Measurements from ENCODE around the gene CXCR5. TPM values are rescaled to one million over a fixed set of nuclear protein-coding genes. Genes with fewer than 3 reads are reported as not detected.

CXCR5 gene
- polyA plus RNA-seq, 1 donor from 2014 or later = 93.4 TPM

GRCh38 chr11:118885831-118886565, 2.3 kb downstream of the CXCR5 start:
- peaks cover 2% of the 10 kb centered on the region for H3K27me3 Mint-ChIP-seq
- H3K9me3 Mint-ChIP-seq = no peaks in the 10 kb centered on the region
- H3K4me1 Mint-ChIP-seq = peaks cover 40 to 60% (median 59%) of the 10 kb centered on the region in 3 donors
- peak overlapping the region; percentile 92 to 99 (median 96) for H3K4me3 Mint-ChIP-seq
- peaks cover 11% of the 10 kb centered on the region for H3K36me3 Mint-ChIP-seq
- H3K27ac Mint-ChIP-seq = peak overlapping the region; percentile 92 to 98 (median 97)

GRCh38 chr11:118886681-118887111, 3.0 kb downstream of the CXCR5 start:
- peak overlapping the region; percentile 92 to 98 (median 97) for H3K27ac Mint-ChIP-seq
- H3K4me1 Mint-ChIP-seq = peaks cover 41 to 56% (median 55%) of the 10 kb centered on the region in 3 donors
- no peaks in the 10 kb centered on the region for H3K9me3 Mint-ChIP-seq
- no peaks in the 10 kb centered on the region for H3K27me3 Mint-ChIP-seq
- peaks cover 11% of the 10 kb centered on the region for H3K36me3 Mint-ChIP-seq
- peak overlapping the region; percentile 92 to 99 (median 96) for H3K4me3 Mint-ChIP-seq

GRCh38 chr11:118887206-118887605, 3.5 kb downstream of the CXCR5 start:
- Mint-ChIP-seq H3K9me3 (no peaks in the 10 kb centered on the region), H3K4me3 (peak overlapping the region; percentile 92 to 99 (median 96)), H3K36me3 (peaks cover 11% of the 10 kb centered on the region), H3K27ac (peak overlapping the region; percentile 92 to 98 (median 97)), H3K4me1 (peaks cover 45 to 61% (median 59%) of the 10 kb centered on the region in 3 donors), H3K27me3 (no peaks in the 10 kb centered on the region)

- peak overlapping the region; percentile 92 to 98 (median 97) for H3K27ac Mint-ChIP-seq
- H3K36me3 Mint-ChIP-seq = peaks cover 9% of the 10 kb centered on the region
- no peaks in the 10 kb centered on the region for H3K27me3 Mint-ChIP-seq
- peaks cover 50 to 61% (median 59%) of the 10 kb centered on the region in 3 donors for H3K4me1 Mint-ChIP-seq
- H3K4me3 Mint-ChIP-seq = peak overlapping the region; percentile 92 to 99 (median 96)
- no peaks in the 10 kb centered on the region for H3K9me3 Mint-ChIP-seq
Observed at GRCh38 chr11:118888398-118888797, 4.7 kb downstream of the CXCR5 start.

GRCh38 chr11:118889797-118890196, 6.1 kb downstream of the CXCR5 start:
- H3K4me1 Mint-ChIP-seq = peaks cover 60 to 73% (median 72%) of the 10 kb centered on the region in 3 donors

GRCh38 chr11:118892514-118892913, 8.8 kb downstream of the CXCR5 start:
- Mint-ChIP-seq H3K4me1 (peaks cover 76 to 88% (median 82%) of the 10 kb centered on the region in 3 donors), H3K4me3 (peak overlapping the region; percentile 78 to 92 (median 86)), H3K27me3 (no peaks in the 10 kb centered on the region), H3K27ac (peak overlapping the region; percentile 92 to 99 (median 99)), H3K36me3 (peaks cover 4% of the 10 kb centered on the region), H3K9me3 (no peaks in the 10 kb centered on the region)

More at GRCh38 chr11:118889797-118890196, 6.1 kb downstream of the CXCR5 start:
- no peaks in the 10 kb centered on the region for H3K27me3 Mint-ChIP-seq
- peak overlapping the region; percentile 89 to 99 (median 92) for H3K27ac Mint-ChIP-seq
- H3K4me3 Mint-ChIP-seq = peak overlapping the region; percentile 58 to 94 (median 90)
- H3K36me3 Mint-ChIP-seq = peaks cover 6% of the 10 kb centered on the region
- no peaks in the 10 kb centered on the region for H3K9me3 Mint-ChIP-seq

- Mint-ChIP-seq H3K27ac (peak overlapping the region; percentile 92 to 99 (median 99)), H3K36me3 (peaks cover 4% of the 10 kb centered on the region), H3K4me3 (peak overlapping the region; percentile 78 to 92 (median 86)), H3K4me1 (peaks cover 79 to 88% (median 81%) of the 10 kb centered on the region in 3 donors), H3K9me3 (no peaks in the 10 kb centered on the region), H3K27me3 (no peaks in the 10 kb centered on the region)
Observed at GRCh38 chr11:118892964-118893363, 9.3 kb downstream of the CXCR5 start.

- H3K36me3 Mint-ChIP-seq = peaks cover 2% of the 10 kb centered on the region
- no peaks in the 10 kb centered on the region for H3K27me3 Mint-ChIP-seq
- peak overlapping the region; percentile 69 to 92 (median 81) for H3K4me3 Mint-ChIP-seq
- H3K4me1 Mint-ChIP-seq = peaks cover 73 to 81% (median 75%) of the 10 kb centered on the region in 3 donors
- peak overlapping the region; percentile 90 to 99 (median 92) for H3K27ac Mint-ChIP-seq
- H3K9me3 Mint-ChIP-seq = no peaks in the 10 kb centered on the region
Observed at GRCh38 chr11:118893662-118894061, 10.0 kb downstream of the CXCR5 start.

GRCh38 chr11:118894192-118894591, 10.5 kb downstream of the CXCR5 start:
- Mint-ChIP-seq H3K4me3 (peak overlapping the region; percentile 78 to 92 (median 86)), H3K27me3 (no peaks in the 10 kb centered on the region), H3K4me1 (peaks cover 71 to 77% (median 72%) of the 10 kb centered on the region in 3 donors), H3K9me3 (no peaks in the 10 kb centered on the region), H3K27ac (peak overlapping the region; percentile 90 to 96 (median 92)), H3K36me3 (peaks cover 2% of the 10 kb centered on the region)

GRCh38 chr11:118895093-118896039, 11.7 kb downstream of the CXCR5 start:
- H3K4me1 Mint-ChIP-seq = peaks cover 60 to 65% (median 61%) of the 10 kb centered on the region in 3 donors
- no peaks in the 10 kb centered on the region for H3K36me3 Mint-ChIP-seq
- no peaks in the 10 kb centered on the region for H3K9me3 Mint-ChIP-seq
- peak overlapping the region; percentile 90 to 96 (median 92) for H3K27ac Mint-ChIP-seq
- H3K4me3 Mint-ChIP-seq = peak overlapping the region; percentile 68 to 93 (median 90)
- no peaks in the 10 kb centered on the region for H3K27me3 Mint-ChIP-seq

GRCh38 chr11:118896472-118896913, 12.8 kb downstream of the CXCR5 start:
- peaks cover 55 to 59% (median 56%) of the 10 kb centered on the region in 3 donors for H3K4me1 Mint-ChIP-seq
- H3K36me3 Mint-ChIP-seq = no peaks in the 10 kb centered on the region
- H3K27me3 Mint-ChIP-seq = no peaks in the 10 kb centered on the region
- H3K27ac Mint-ChIP-seq = peak overlapping the region; percentile 90 to 96 (median 92)
- peak overlapping the region; percentile 64 to 92 (median 80) for H3K4me3 Mint-ChIP-seq
- no peaks in the 10 kb centered on the region for H3K9me3 Mint-ChIP-seq

GRCh38 chr11:118896921-118897591, 13.4 kb downstream of the CXCR5 start:
- peaks cover 50 to 55% (median 51%) of the 10 kb centered on the region in 3 donors for H3K4me1 Mint-ChIP-seq
- no peaks in the 10 kb centered on the region for H3K36me3 Mint-ChIP-seq
- no peaks in the 10 kb centered on the region for H3K27me3 Mint-ChIP-seq
- peak overlapping the region; percentile 64 to 92 (median 80) for H3K4me3 Mint-ChIP-seq
- H3K27ac Mint-ChIP-seq = peak overlapping the region; percentile 90 to 96 (median 92)
- H3K9me3 Mint-ChIP-seq = no peaks in the 10 kb centered on the region

- no peaks in the 10 kb centered on the region for H3K27me3 Mint-ChIP-seq
- peak overlapping the region; percentile 9 to 92 (median 70) for H3K4me3 Mint-ChIP-seq
- no peaks in the 10 kb centered on the region for H3K9me3 Mint-ChIP-seq
- no peaks in the 10 kb centered on the region for H3K36me3 Mint-ChIP-seq
- peak overlapping the region; percentile 90 to 94 (median 92) for H3K27ac Mint-ChIP-seq
- peaks cover 44 to 49% (median 45%) of the 10 kb centered on the region in 3 donors for H3K4me1 Mint-ChIP-seq
Observed at GRCh38 chr11:118897721-118898310, 14.1 kb downstream of the CXCR5 start.
